Kidney tubule cell (primary cell): Measurements from ENCODE around the gene NCKAP5.
"Not testable (repeated sequence)": the region's sequence is repeated elsewhere in the genome, so short reads cannot be mapped to it uniquely, and the experiment has no call there.

Source experiments
- DNase-seq: peaks from one replicate; pipeline ENCODE4 v3.0.0-alpha.2; 2018; ENCODE audit warnings: low spot score

Gene NCKAP5

GRCh38 chr2:133497270-133497893, 70.9 kb downstream of the NCKAP5 start:
- DNase-seq = no peak

DNA sequence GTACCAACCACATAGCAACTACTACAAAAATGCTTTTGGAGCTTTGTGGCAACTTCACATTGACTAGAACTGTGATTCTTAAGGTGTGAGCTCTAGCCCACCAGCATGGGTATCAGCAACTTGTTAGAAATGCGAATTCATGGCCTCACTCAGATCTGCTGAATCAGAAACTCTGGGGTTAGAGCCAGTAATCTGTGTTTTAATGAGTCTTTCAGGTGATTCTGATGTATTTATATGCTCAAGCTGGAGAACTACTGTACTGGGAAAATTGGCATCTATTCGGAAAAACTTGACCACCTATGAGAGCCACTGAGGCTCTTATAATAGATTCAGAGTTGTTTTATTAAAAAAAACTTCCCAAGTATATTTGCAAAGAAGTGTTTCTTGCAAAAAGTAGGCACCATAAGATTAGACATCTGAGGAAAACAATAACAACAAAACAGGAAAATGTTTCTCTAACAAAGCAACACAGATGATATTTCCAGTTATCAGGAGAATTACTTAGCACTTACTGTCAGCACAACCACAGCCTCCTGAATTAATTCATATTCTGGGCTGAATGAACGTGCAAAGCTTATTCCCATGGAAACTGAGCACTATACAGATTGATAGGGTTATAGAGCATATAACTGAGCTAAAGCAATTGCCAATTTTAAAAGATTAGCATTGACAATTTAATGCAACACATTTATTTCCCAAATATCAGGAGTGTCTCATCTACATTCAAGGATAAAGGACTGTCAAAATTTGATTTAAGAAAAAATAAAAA, 71.6 kb downstream of the NCKAP5 start:
- no peak for DNase-seq

DNA sequence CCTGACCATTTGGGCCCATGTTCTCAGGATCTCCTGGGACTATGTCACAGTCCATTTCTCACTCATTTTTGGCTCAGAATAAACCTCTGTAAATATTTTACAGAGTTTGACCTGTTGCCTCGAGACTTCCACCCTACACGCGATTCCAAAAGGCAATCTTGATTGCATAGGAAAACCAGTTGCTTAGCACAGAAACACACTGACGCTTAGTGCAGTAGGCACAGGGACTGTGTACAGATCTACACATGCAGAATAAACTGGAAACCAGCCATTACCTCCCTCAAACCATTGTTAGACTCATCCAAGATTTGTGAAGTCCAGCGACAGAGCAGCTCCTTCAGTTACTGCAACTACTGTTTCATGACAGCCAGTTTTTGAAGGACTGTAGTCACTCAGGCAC, 73.0 kb downstream of the NCKAP5 start:
- peak; percentile 60 for DNase-seq

DNA sequence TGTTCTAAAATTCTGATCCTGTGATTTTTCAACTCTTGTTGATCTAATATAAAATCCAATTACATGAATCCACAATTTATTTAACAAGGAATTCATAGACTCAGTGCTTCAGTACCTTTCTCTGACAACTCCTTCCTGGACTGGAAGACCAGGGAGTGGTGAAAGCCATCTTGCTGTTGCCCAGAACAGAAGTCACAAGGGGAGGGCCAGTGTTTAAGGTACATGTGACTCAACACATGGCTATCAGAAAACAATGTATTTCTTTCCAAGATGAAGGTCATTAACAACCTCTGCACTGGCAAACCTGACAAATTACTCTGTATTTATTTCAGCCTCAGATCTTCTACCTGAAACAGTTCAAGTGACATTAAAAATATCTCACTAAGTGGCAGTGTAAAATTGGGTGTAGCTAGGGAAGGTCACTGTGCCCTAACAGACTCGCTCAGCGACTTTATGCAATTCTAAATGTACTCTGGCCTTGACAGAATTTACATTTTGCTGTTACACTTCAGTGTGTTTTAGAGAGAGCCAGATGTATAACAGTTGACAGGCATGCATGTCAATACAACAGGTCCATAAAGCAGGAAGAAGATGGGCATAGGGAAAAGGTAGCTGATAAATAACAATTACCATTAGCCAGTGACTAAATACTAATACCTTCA, 75.4 kb downstream of the NCKAP5 start:
- DNase-seq = no peak

DNA sequence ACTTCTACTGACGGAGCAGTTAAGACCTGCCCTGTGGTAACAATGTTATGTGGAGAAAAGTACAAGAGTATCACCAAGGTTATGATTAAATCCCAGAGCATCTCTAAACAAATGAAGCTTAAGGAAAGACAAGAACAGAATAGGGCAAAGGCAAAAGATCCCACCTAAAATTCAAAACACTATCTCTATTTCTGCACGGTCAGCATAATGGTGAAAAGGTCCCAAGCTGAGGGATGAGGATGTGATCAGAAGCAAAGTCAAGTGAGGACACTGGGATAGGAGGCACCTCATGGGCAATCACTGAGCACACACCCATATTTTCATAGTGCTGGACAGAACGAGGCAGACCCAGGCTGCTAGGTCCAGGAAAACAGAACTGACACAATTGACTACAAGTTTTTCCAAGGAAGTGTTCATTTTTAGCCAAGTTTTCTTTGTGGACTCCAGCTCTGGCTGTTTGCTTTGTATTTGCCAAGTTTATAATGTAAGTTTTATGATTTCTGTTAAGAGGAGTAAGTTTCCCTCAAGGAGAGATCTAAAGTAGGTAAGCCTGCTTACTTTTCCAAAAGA, 77.8 kb downstream of the NCKAP5 start:
- DNase-seq = no peak

- DNase-seq = no peak
Observed at GRCh38 chr2:133489641-133490410, 78.4 kb downstream of the NCKAP5 start.

DNA sequence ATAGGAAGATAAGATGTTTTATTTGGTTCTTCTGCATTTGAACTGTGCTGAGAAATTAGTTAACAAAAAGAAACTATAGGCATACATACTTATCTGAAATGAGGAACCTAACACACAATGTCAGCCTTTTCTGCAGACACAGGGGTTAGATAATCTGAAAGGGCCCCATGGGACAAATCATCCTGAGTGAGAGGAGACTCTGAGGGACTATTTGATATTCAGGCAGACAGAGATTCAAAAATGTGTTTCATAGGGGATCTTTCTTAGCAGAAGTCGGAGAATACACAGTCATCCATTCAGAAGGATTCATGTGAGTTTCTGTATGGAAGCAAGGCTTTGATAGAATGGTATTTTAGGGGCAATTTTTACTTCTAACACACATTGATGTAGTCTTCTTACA, 79.1 kb downstream of the NCKAP5 start:
- DNase-seq = no peak

- DNase-seq = peak; percentile 72
Observed at GRCh38 chr2:133486771-133487191, 81.5 kb downstream of the NCKAP5 start.

GRCh38 chr2:133485868-133486267, 82.4 kb downstream of the NCKAP5 start:
- DNase-seq = no peak

- no peak for DNase-seq
Observed at GRCh38 chr2:133484784-133485183, 83.5 kb downstream of the NCKAP5 start.

- no peak for DNase-seq
Observed at GRCh38 chr2:133484106-133484505, 84.2 kb downstream of the NCKAP5 start.

GRCh38 chr2:133483181-133483580, 85.1 kb downstream of the NCKAP5 start:
- DNase-seq = no peak

DNA sequence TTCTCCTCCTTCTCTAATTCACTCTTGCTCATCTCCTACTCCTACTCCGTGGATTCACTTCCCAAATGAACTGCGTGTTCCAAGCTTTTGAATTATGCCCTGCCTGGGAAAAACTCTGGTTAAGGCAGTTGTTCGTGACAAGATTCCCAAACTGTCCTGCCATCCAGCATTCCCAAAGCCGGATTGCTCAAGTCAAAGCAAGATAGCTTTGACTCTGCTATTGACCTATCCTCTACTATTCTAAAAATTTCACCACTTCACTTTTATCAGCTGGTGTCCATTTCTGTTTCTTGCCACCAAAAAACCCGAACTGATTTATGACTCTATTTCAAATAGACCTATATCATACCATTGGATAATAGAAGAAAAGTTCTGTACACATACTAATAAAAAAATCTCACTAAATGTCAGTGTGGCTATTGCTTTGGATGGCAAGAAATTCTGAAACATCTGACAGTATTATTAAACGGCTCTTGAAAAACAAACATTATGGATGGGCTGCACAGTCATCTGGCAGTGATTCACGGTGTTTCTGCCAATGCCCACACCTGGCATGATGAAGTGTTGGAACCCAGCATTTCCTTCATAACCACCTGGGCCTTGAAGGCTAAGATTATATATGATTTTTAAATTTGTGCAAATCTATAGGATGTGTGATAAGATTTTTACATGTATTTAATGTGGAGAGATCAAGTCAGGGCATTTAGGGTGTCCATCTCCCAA, 87.4 kb downstream of the NCKAP5 start:
- DNase-seq = no peak

GRCh38 chr2:133477616-133477990, 90.7 kb downstream of the NCKAP5 start:
- DNase-seq = peak; percentile 79

GRCh38 chr2:133476931-133477615, 91.2 kb downstream of the NCKAP5 start:
- DNase-seq = no peak

DNA sequence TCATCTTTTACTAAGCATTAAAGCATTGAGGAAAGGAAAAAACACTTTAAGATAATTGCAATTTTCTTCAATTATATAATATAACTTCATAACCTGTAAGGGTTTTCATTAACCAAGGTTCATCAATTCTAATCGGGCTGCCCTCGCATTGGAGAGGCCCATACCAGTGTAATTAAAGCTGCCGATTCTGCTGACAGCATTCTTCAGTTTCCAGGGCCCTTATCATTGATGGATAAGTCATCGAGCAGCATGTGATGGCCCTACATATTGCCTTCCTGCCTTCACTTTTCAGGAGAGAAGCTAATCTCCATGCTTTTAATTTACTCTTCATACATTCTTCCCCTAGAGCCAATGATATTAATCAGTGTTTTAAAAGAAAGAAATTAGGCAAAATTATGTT, 92.0 kb downstream of the NCKAP5 start:
- DNase-seq = no peak

DNA sequence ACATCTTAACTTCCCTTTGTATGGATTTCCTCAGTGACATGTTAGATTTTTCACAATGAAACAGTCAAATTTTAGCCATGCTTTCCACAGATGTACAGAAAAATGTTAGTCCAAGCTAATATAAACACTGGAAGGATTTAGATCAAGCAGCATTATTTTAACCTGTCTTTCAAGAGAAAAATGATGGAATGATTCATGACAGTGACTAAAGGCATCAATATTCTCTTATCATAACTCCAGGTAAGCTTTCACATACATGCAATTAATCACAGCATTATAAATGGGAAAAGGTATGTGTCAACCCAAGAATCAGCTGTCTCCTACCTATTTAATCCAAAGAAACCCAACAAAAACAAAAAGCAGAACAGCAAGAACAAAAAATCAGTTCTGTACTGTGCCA, 92.7 kb downstream of the NCKAP5 start:
- peak; percentile 16 for DNase-seq

DNA sequence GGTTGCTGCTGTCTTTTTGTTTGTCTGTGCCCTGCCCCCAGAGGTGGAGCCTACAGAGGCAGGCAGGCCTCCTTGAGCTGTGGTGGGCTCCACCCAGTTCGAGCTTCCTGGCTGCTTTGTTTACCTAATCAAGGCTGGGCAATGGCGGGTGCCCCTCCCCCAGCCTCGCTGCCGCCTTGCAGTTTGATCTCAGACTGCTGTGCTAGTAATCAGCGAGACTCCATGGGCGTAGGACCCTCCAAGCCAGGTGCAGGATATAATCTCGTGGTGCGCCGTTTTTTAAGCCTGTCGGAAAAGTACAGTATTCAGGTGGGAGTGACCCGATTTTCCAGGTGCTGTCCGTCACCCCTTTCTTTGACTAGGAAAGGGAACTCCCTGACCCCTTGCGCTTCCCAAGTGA, 97.8 kb downstream of the NCKAP5 start:
- DNase-seq = not testable (repeated sequence)

- no peak for DNase-seq
Observed at GRCh38 chr2:133462811-133463210, 105.5 kb downstream of the NCKAP5 start.

- peak; percentile 71 for DNase-seq
Observed at GRCh38 chr2:133461484-133461883, 106.8 kb downstream of the NCKAP5 start.

GRCh38 chr2:133459590-133459989, 108.7 kb downstream of the NCKAP5 start:
- DNase-seq = no peak
